Glutamatergic neuron (in vitro differentiated cells): ENCODE results near the gene NUDT14. TPM values are rescaled to one million over a fixed set of nuclear protein-coding genes. Genes with fewer than 3 reads are reported as not detected.

Experiments used
- DNase-seq: peaks from one replicate; pipeline ENCODE4 v3.0.0; 2022
- H3K27ac Mint-ChIP-seq: one replicate; pipeline ENCODE4 v1.8.0; 2020; ENCODE audit warnings: mild to moderate bottlenecking, mixed read lengths, inconsistent platforms; ENCODE audit not compliant: unreplicated experiment
- H3K27me3 Mint-ChIP-seq: one replicate; pipeline ENCODE4 v1.8.0; 2020; ENCODE audit warnings: mild to moderate bottlenecking, moderate library complexity, mixed read lengths, inconsistent platforms; ENCODE audit not compliant: unreplicated experiment
- H3K36me3 Mint-ChIP-seq: one replicate; pipeline ENCODE4 v1.8.0; 2020; ENCODE audit warnings: mild to moderate bottlenecking, mixed read lengths, inconsistent platforms; ENCODE audit not compliant: unreplicated experiment
- H3K4me1 Mint-ChIP-seq: one replicate; pipeline ENCODE4 v1.8.0; 2020; ENCODE audit warnings: mild to moderate bottlenecking, low read depth, mixed read lengths, inconsistent platforms; ENCODE audit not compliant: unreplicated experiment
- H3K4me3 Mint-ChIP-seq: one replicate; pipeline ENCODE4 v1.8.0; 2020; ENCODE audit warnings: mild to moderate bottlenecking, mixed read lengths, inconsistent platforms; ENCODE audit not compliant: unreplicated experiment
- H3K9me3 Mint-ChIP-seq: one replicate; pipeline ENCODE4 v1.8.0; 2020; ENCODE audit warnings: mild to moderate bottlenecking, moderate library complexity, mixed read lengths, inconsistent platforms; ENCODE audit not compliant: unreplicated experiment
- total RNA-seq: library from RNA; stranded (reverse); fragmentation: NEBNext Ultra II Directional; extraction: Animal tissue kit (Norgen Biotek cat#: 25700); gene quantifications from one replicate; pipeline ENCODE4 v1.2.1, GENCODE V29; 2021; ENCODE audit not compliant: unreplicated experiment
- TF ChIP-seq, protein P1 (sequence below): fragments of 200-600 bp; sonication (generic); IDR thresholded peaks from one replicate; pipeline ENCODE4 v1.5.0; 2021; ENCODE audit not compliant: partially characterized antibody, unreplicated experiment

Gene NUDT14
- total RNA-seq, 1 donor from 2014 or later = 114 TPM

DNA sequence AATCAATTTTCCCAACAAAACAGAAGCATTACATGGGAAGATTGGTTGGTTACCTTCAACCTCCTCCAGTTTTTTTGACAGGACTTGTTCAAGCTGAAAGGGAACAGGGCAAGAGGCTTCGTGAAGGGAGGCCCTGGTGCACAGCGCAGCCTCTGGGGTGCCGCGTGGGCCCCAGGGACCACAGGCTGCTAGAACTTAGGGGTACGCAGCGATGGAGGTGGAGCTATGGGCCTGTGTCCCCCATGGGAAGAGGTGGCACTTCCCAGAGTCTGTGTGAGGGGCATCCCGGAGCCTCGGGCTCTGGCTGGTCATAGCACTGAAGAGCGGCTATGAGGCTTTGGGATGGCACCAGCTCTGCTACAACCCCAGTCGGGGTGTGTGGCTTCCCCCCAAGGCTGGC lies 45.1 kb upstream of the NUDT14 start:
- H3K4me1 Mint-ChIP-seq = peaks cover 7% of the 10 kb centered on the region
- H3K9me3 Mint-ChIP-seq = peaks cover 2% of the 10 kb centered on the region
- peaks cover 7% of the 10 kb centered on the region for H3K36me3 Mint-ChIP-seq
- TF ChIP-seq, protein P1, sequence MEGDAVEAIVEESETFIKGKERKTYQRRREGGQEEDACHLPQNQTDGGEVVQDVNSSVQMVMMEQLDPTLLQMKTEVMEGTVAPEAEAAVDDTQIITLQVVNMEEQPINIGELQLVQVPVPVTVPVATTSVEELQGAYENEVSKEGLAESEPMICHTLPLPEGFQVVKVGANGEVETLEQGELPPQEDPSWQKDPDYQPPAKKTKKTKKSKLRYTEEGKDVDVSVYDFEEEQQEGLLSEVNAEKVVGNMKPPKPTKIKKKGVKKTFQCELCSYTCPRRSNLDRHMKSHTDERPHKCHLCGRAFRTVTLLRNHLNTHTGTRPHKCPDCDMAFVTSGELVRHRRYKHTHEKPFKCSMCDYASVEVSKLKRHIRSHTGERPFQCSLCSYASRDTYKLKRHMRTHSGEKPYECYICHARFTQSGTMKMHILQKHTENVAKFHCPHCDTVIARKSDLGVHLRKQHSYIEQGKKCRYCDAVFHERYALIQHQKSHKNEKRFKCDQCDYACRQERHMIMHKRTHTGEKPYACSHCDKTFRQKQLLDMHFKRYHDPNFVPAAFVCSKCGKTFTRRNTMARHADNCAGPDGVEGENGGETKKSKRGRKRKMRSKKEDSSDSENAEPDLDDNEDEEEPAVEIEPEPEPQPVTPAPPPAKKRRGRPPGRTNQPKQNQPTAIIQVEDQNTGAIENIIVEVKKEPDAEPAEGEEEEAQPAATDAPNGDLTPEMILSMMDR = no peak
- no peak for DNase-seq
- no peak overlapping the region for H3K27ac Mint-ChIP-seq
- H3K4me3 Mint-ChIP-seq = no peak overlapping the region
- H3K27me3 Mint-ChIP-seq = peaks cover 7% of the 10 kb centered on the region

DNA sequence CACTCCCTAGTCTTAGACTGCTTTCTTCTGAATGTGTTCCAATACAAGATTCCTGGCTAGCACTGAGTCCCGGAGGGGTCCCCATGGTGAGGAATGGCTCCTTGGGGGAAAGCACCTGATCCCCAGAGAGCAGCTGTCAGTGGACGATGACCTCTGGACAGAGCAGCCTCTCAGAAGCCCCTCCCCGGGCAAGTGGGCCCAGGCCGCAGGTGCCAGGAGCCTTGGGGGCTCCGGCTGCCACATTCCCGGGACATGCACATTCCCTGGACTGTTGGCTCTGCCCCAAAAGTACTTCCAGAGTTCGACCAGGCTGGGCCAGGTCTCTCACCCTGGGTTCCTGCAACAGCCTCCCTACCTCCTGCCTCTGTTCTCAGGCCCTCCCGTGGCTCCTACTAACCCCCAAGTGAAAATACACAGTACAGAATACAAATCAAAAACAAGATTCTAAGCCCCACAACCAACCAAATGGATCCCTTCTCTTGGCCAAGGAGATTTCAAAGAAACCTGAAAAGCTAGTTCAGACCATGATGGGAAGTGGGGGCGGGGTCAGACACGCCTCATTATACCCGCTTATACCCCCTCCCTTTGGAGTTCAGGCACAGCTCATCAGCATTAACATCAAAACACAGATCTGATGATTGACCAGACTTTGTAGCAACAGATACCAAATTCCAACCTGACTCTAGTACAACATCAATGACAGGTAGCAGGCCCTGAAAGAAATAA lies 43.9 kb upstream of the NUDT14 start:
- peaks cover 7% of the 10 kb centered on the region for H3K4me1 Mint-ChIP-seq
- no peak overlapping the region for H3K4me3 Mint-ChIP-seq
- peaks cover 7% of the 10 kb centered on the region for H3K36me3 Mint-ChIP-seq
- peaks cover 2% of the 10 kb centered on the region for H3K9me3 Mint-ChIP-seq
- TF ChIP-seq, protein P1 = no peak
- peaks cover 7% of the 10 kb centered on the region for H3K27me3 Mint-ChIP-seq
- no peak overlapping the region for H3K27ac Mint-ChIP-seq
- DNase-seq = no peak

DNA sequence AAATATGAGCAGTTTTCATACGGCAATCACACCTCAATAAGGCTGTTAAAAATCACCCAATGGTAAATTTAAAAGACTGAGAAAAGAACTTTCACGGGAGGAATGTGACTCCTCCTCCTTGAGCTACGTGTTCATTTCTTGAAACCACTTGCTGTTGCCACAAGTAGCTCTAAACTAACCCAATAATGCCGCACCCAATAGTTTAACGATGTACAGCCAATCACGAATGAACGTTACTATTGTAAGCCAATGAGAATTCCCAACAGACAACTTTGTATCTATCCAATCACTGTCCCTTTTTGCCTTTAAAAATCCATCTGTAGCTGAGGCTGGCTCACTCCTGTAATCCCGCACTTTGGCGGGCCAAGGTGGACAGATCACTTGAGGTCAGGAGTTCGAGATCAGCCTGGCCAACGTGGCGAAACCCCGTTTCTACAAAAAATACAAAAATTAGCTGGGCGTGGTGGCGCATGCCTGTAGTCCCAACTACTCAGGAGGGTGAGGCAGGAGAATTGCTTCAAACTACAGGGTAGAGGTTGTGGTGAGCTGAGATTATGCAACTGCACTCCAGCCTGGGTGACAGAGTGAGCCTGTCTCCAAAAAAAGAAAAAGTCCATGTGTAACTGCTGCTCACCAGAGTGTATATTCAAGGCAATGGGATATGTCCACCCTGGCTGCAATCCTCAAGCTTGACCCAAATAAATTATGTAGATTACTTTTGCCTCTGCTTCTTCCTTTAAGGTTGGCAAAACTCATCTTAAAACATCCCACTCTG lies 42.8 kb upstream of the NUDT14 start:
- no peak overlapping the region for H3K27ac Mint-ChIP-seq
- TF ChIP-seq, protein P1 = no peak
- H3K4me1 Mint-ChIP-seq = peaks cover 7% of the 10 kb centered on the region
- H3K9me3 Mint-ChIP-seq = peaks cover 3% of the 10 kb centered on the region
- no peak for DNase-seq
- peaks cover 7% of the 10 kb centered on the region for H3K27me3 Mint-ChIP-seq
- peaks cover 7% of the 10 kb centered on the region for H3K36me3 Mint-ChIP-seq
- no peak overlapping the region for H3K4me3 Mint-ChIP-seq

DNA sequence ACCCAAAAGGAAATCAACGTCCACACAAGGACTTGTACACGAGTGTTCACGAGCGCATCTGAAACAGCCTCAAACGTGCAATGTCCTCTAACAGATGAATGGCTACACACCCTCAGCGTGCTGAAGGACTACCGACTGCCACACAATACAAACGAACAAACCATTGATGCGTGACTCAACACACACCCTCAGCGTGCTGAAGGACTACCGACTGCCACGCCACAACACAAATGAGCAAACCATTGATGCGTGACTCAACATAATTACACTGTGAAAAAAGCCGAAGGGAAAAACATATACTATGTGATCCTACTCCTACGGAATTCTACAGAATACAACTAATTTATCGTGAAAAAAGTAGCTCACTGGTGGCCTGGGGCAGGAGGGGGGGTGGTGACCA lies 42.1 kb upstream of the NUDT14 start:
- TF ChIP-seq, protein P1 = no peak
- Mint-ChIP-seq H3K27me3 (peaks cover 7% of the 10 kb centered on the region), H3K9me3 (peaks cover 3% of the 10 kb centered on the region), H3K27ac (no peak overlapping the region), H3K36me3 (peaks cover 7% of the 10 kb centered on the region), H3K4me3 (no peak overlapping the region), H3K4me1 (peaks cover 7% of the 10 kb centered on the region)
- DNase-seq = no peak
